Sciatic nerve (tissue), 2 donors: ENCODE results near the gene TMEM38B. TPM values are rescaled to one million over a fixed set of nuclear protein-coding genes. Genes with fewer than 3 reads are reported as not detected.
"Not testable (repeated sequence)": the region's sequence is repeated elsewhere in the genome, so short reads cannot be mapped to it uniquely, and the experiment has no call there.

Experiments
- ATAC-seq: fragments of 200-7000 bp; cut with Tn5 transposase; one replicate; pipeline ENCODE4 v1.9.1; 2020; ENCODE audit warnings: mild to moderate bottlenecking, moderate library complexity
- DNase-seq: peaks from one replicate; pipeline ENCODE4 v3.0.0-alpha.2; 2020; ENCODE audit warnings: low spot score
- intact Hi-C: fragments of 100-400 bp; cut with DNase I; formaldehyde crosslinking; loops from one replicate; pipeline ENCODE4 v1.14.2; 2022
- total RNA-seq: library from RNA; stranded (reverse); fragmentation: NEBNext Ultra II Directional; extraction: Animal tissue kit (Norgen Biotek cat#: 25700); gene quantifications from one replicate; pipeline ENCODE4 v1.2.1, GENCODE V29; 2021
- donor health status: DM: no; HTN: no; CAD: no.
- donor health status: DM: no; HTN: no; CAD: no.

TMEM38B gene
- total RNA-seq, 1 donor from 2014 or later = 9.5 TPM

- intact Hi-C loops = no loop called here
- ATAC-seq (no peak), DNase-seq (no peak)
Observed at GRCh38 chr9:105712297-105712696, 18.0 kb downstream of the TMEM38B start.

- ATAC-seq (no peak), DNase-seq (no peak)
- intact Hi-C loops = no loop called here
Observed at GRCh38 chr9:105712773-105713172, 18.4 kb downstream of the TMEM38B start.

- ATAC-seq (no peak), DNase-seq (no peak)
- intact Hi-C loops = no loop called here
Observed at GRCh38 chr9:105713260-105714019, 19.1 kb downstream of the TMEM38B start.

GRCh38 chr9:105714020-105714331 lies 19.6 kb downstream of the TMEM38B start:
- DNase-seq (no peak), ATAC-seq (no peak)
- intact Hi-C loops = no loop called here

- ATAC-seq (no peak), DNase-seq (no peak)
- intact Hi-C loops = no loop called here
Observed at GRCh38 chr9:105716146-105716545, 21.8 kb downstream of the TMEM38B start.

GRCh38 chr9:105722099-105722498 lies 27.8 kb downstream of the TMEM38B start:
- ATAC-seq (no peak), DNase-seq (no peak)
- intact Hi-C loops = no loop called here

GRCh38 chr9:105725370-105725769 lies 31.0 kb downstream of the TMEM38B start:
- ATAC-seq = no peak
- intact Hi-C loops = no loop called here

GRCh38 chr9:105728230-105728629 lies 33.9 kb downstream of the TMEM38B start:
- intact Hi-C loops, DNase-seq, ATAC-seq: not testable (repeated sequence)

More at GRCh38 chr9:105725370-105725769, 31.0 kb downstream of the TMEM38B start:
- DNase-seq = no peak

GRCh38 chr9:105731420-105731819 lies 37.1 kb downstream of the TMEM38B start:
- intact Hi-C loops, ATAC-seq, DNase-seq: not testable (repeated sequence)

GRCh38 chr9:105735366-105735765 lies 41.0 kb downstream of the TMEM38B start:
- ATAC-seq = no peak
- intact Hi-C loops = no loop called here

GRCh38 chr9:105737205-105737604 lies 42.9 kb downstream of the TMEM38B start:
- intact Hi-C loops = no loop called here
- ATAC-seq (no peak), DNase-seq (no peak)

More at GRCh38 chr9:105735366-105735765, 41.0 kb downstream of the TMEM38B start:
- no peak for DNase-seq

- no peak for DNase-seq
- no peak for ATAC-seq
- intact Hi-C loops = no loop called here
Observed at GRCh38 chr9:105742088-105742487, 47.7 kb downstream of the TMEM38B start.

GRCh38 chr9:105747325-105747724 lies 53.0 kb downstream of the TMEM38B start:
- DNase-seq, ATAC-seq, intact Hi-C loops: not testable (repeated sequence)

GRCh38 chr9:105751761-105752160 lies 57.4 kb downstream of the TMEM38B start:
- intact Hi-C loops = no loop called here
- ATAC-seq = no peak
- DNase-seq = no peak

GRCh38 chr9:105757496-105758251 lies 63.3 kb downstream of the TMEM38B start:
- intact Hi-C loops = no loop called here
- no peak for ATAC-seq
- no peak for DNase-seq

GRCh38 chr9:105760053-105760452 lies 65.7 kb downstream of the TMEM38B start:
- DNase-seq (no peak), ATAC-seq (no peak)
- intact Hi-C loops = no loop called here

GRCh38 chr9:105782561-105783494 lies 88.5 kb downstream of the TMEM38B start:
- DNase-seq, intact Hi-C loops, ATAC-seq: not testable (repeated sequence)

GRCh38 chr9:105783495-105783872 lies 89.1 kb downstream of the TMEM38B start:
- ATAC-seq, intact Hi-C loops, DNase-seq: not testable (repeated sequence)

GRCh38 chr9:105786796-105787195 lies 92.5 kb downstream of the TMEM38B start:
- intact Hi-C loops, ATAC-seq, DNase-seq: not testable (repeated sequence)
